GM18517 (cell line): ENCODE results near the gene EVA1A.

Experiments
- ATAC-seq: cut with Tn5 transposase; IDR thresholded peaks from one replicate; pipeline ENCODE4 v1.9.1; 2021; ENCODE audit warnings: mild to moderate bottlenecking, moderate library complexity; ENCODE audit not compliant: unreplicated experiment

The EVA1A gene

DNA sequence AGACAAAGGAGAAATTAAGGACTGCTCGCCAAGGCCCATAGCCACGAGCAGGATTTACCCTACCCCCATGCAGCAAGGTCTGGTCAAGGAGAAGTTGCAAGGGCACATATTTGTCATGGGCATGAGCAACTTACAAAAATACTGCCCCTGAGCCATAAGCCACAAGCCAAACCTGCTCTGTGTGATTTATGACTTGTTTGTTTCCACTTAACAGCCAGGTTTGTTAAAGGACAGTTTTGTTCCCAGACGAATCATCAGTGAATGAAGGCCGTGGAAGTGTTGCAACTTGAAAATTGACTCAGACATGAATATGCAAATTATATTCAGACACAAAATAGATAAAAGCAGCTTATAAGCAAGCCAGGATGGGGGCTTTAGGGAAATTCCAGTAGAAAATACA is 31.3 kb upstream of the EVA1A start:
- ATAC-seq, result no peak

DNA sequence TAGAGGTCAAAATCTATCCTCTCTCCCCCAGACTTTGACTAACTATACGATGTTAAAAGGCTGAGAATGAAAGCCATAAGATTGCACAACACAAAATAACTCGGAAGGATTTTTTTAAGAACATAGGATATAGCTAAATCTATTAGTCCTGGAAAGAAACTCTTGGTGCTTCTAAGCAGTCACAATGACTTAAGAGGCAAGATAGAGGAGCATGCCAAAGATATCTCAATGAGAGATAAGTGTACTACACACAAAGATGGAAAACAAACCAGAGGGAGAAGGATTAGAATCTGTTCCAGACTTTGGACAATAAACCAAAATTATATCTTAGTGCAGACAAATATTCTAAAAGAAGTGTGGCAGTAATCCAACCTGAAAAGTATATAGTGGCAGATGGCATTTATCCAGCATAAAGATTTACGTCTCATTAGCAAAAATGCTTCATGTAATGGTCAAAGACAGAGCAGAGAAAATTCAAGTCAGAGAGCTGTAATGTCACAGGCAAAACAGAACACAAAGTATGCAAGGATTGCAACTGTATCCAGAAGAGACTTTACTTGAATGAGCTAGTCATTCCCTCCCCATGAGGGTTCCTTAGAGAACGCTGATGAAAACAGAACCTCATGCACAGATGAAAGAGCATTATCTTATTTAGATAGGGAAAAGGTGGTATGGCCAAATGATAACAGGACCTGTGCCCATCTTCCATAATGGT is 28.8 kb upstream of the EVA1A start:
- ATAC-seq, result no peak

DNA sequence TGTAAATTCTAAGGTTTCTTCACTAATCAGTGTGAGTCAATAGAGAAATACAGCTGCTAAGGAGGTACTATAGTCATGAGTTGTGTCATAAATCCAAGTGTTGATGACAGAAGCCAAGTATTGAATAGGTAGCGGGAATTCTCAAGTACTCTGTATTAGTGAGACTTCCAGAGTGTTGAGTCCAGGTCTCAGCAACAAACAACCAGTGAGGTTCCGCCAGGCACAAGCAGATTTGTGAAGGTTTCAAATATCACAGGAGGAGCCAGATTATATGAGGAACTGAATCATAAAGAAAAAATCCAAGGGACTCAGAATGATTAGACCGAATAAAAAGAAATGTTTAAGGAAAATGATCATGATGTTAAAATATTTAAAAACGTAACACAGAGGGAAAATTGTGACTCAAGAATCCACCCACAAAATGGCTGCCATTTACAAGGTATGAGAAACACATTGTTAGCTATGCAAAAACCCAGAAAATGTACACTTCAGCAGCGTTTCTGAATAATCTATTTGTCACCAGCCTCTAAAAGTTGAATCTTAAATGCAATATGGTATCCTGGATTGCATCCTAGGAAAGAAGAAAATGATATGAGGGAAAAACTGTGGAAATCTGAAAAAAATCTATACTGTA is 27.3 kb upstream of the EVA1A start:
- no peak for ATAC-seq

DNA sequence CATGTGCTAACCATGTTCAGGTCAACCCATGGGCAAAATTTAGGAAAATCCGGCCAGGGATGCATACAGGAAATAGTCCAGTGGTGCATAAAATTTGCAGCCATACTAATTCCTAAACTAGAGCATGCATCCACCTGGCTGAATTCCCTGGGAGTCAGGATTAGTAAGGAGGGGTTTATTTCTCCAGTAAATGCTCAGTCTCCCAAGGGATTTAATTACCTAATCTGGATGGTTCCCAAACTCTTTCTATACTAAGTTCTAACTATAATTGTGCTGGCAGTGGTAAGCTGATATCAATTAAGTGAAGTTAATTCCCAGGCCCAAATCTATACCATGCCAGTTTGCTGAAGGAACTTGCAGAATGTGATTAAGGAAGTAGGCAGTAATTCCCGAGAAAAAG is 26.2 kb upstream of the EVA1A start:
- ATAC-seq, result no peak

DNA sequence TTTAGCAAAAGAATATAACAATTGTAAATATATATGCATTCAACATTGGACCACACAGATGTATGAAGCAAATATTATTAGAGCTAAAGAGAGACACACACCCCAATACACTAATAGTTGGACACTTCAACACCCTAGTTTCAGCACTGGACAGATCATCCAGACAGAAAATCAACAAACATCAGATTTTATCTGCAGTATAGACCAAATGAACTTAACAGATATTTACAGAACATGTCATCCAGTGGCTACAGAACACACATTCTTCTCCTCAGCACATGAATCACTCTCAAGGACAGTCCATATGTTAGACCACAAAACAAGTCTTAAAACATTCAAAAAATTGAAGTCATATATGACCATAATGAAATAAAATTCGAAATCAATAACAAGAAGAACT is 22.1 kb upstream of the EVA1A start:
- ATAC-seq, result no peak

DNA sequence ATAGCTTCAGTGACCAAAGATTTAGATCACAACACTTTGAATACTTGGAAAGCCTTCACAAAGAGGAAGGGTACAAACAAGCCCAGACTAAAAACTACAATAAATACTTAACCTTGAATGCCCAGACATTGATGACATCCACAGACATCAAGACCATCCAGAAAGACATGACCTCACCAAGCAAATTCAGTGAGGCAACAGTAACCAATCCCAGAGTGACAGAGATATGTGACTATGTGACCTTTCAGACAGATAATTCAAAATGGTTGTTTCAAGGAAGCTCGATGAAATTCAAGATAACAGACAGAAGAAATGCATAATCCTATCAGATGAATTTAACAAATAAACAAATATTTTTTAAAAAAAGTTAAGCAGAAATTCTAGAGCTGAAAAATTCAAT is 19.9 kb upstream of the EVA1A start:
- ATAC-seq, result no peak

GRCh38 chr2:75580156-75580555 is 19.4 kb upstream of the EVA1A start:
- ATAC-seq, result no peak

- no peak for ATAC-seq
These were observed 18.4 kb upstream of the EVA1A start for GRCh38 chr2:75579186-75579585.

GRCh38 chr2:75577280-75577679 is 16.5 kb upstream of the EVA1A start:
- no peak for ATAC-seq

DNA sequence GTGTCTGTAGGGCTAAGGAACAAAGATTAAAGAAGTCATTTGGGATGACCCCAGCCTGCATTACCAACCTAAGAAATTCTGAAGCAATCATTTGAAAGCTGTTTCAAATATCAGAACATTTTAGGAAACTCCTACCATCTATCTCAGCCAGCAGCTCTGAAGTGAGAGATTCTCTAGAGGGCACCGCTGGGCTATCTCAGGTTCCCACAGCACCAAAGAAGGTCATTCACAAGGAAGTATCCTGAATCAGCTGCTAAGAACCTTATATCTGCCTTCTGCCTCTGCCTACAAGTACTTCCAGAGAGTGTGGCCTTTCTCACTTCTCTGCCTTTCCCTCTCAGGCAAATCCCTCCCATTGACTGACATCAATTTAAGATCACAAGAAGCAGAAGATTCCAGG is 13.4 kb upstream of the EVA1A start:
- no peak for ATAC-seq

DNA sequence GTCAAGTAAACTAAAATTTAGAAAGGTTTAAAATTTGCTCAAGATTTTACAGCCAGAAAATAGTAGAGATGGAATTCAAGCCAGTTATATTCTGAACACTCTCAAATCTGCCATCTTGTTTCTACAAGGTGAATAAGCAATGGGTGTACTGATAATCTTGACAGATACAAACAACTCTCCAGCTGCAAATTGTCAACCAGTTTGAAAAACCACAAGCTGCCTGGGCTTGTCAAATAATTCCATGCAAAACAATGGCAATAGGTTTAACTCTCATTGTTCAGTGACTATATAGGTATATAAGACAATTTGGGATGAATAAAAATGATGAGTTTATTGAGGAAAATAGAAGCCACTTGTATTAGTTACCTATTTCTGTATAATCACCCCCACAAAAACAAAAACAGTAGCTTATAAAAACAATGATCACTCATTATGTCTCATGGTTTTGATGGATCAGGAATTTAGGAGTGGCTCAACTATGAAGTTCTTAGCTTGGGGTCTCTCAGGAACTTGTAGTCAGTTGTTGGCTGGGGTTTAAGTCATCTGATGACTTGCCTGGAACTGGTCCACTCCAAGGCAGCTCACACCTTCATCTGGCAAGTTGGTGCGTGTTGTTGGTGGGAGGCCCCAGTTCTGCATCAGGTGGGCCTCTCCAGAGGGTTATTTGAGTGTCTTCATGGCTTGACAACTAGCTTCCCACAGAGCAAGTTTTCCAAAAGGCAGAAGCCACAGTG is 12.6 kb upstream of the EVA1A start:
- ATAC-seq, result no peak

GRCh38 chr2:75571730-75572430 is 11.1 kb upstream of the EVA1A start:
- no peak for ATAC-seq

DNA sequence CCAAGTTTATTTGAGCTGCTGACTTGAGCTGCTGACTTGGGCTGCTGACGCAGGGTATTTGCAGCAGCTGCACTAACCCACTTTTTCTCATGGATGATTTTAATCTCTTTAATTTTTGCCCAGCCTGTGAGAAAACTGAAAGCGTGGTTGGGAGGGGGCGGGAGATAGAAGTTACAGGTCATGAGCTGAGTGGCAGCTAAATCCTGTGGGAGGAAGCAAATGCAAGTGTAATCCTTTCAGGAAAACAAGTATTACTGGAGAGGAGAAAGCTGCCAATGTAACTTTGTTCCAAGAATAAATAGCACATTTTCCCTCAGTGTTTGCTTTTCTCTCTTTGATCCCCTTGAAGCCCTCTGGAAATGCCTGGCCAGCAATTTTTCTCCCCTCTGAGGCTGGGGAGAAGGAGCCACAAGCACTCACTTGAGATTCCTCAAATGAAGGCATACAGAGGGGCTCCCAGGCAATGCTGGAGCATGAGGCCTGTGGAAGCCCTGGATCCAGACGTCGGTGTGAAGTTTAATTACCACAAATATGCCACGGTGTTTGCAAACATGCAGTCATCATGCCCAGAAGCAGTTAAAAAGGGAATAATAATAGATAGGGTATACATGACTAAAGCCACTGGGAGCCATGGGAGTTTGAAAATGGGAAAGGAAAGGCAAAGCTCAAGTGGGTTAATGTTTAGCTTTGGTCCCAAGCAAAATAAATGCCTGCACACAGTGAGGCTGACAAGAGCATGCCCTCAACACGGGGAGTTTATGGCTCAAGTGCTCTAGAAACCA is 10.4 kb upstream of the EVA1A start:
- no peak for ATAC-seq

GRCh38 chr2:75570024-75570947 is 9.5 kb upstream of the EVA1A start:
- ATAC-seq, result no peak

GRCh38 chr2:75569546-75569945 is 8.8 kb upstream of the EVA1A start:
- no peak for ATAC-seq

DNA sequence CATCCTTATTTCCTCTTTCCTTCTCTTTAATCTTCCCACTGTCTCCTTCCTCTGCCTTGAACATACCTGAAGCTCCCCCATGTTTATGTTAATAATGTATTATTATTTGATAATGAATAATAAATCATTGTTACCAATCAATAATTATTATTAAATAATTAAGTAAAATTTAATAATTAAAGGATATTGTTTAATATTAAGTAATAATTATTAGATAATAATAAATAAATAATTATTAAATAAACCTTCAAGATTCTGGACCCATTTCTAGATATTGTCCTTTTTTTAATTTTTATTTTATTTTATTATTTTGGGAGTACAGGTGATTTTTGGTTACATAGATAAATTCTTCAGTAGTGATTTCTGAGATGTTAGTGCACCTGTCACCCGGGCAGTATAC is 7.4 kb upstream of the EVA1A start:
- no peak for ATAC-seq

DNA sequence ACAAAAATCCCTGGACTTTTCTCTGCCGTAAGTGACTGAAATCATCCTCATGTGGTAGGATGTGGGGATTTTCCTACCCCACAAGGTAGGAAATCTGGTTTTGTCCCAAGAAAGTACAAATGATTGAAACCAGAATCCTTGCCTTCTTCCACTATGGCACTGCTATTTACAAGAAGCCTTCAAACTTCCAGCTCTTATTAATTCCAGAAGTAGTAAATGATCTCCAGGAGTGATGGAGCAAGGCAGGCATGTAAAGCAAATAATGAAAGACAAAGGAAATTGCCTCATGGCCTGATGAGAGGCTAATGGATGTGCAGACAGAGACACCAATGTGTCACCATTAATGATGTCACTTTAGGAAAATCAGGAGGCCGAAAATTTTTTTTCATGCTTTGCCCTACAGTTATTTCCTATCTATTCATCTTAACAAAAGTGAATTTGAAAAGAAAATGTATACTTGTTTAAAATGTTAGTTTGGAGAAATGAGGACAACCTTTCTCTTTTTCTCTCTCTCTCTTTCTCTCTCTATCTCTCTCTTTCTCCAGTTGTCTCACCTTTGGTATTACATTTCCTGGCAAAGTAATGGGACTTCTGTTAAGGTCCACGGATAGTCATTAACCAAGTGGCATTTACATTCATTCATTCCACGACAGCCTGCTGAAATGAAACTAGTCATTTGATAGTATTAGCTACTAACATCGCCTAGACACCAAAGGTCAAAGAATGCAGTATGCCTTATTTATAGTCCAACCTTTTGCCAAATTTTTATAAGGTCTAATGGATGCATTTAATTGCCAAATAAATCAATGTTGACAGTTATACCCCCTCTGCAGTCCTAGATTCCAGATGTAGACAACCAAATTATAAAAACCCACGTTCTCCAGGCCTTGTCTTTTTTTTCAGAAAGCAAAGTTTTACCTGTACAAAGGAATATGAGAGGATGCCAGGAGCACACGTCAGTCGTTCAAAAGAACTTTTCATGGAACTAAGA is 5.0 kb upstream of the EVA1A start:
- ATAC-seq, result no peak

- no peak for ATAC-seq
These were observed 4.1 kb upstream of the EVA1A start for GRCh38 chr2:75564713-75565359.
